Lung microvascular endothelial cell (primary cell): ENCODE measurements around the gene RPS6KA4. TPM values are rescaled to one million over a fixed set of nuclear protein-coding genes. Genes with fewer than 3 reads are reported as not detected.

Experiments
- DNase-seq, 2 donors: peaks; one replicate each; pipeline versions ENCODE4 v3.0.0 to v3.0.0-alpha.2; 2010; ENCODE audit warnings: low read depth in 2 of 2
- total RNA-seq: library from RNA; depleted of rRNA; stranded (reverse); fragments of >200 nt; gene quantifications from 2 replicates; pipeline ENCODE4 v1.2.1, GENCODE V29; 2014

The RPS6KA4 gene
- total RNA-seq, 1 donor from 2014 or later = 24.8 TPM

- DNase-seq = no peak
Observed at GRCh38 chr11:64385945-64386704, 27.2 kb downstream of the RPS6KA4 start.

GRCh38 chr11:64387916-64388315 lies 29.0 kb downstream of the RPS6KA4 start:
- DNase-seq = no peak

GRCh38 chr11:64388894-64389293 lies 29.9 kb downstream of the RPS6KA4 start:
- no peak for DNase-seq

GRCh38 chr11:64389851-64390250 lies 30.9 kb downstream of the RPS6KA4 start:
- no peak for DNase-seq

- DNase-seq = no peak
Observed at GRCh38 chr11:64390558-64390957, 31.6 kb downstream of the RPS6KA4 start.

- no peak for DNase-seq
Observed at GRCh38 chr11:64391839-64392238, 32.9 kb downstream of the RPS6KA4 start.

- DNase-seq = no peak
Observed at GRCh38 chr11:64395545-64396078, 36.6 kb downstream of the RPS6KA4 start.

GRCh38 chr11:64396079-64396591 lies 37.2 kb downstream of the RPS6KA4 start:
- no peak for DNase-seq

- DNase-seq = peak in 1 of 2 donors; percentile 14
Observed at GRCh38 chr11:64400102-64400501, 41.1 kb downstream of the RPS6KA4 start.

GRCh38 chr11:64400667-64401066 lies 41.7 kb downstream of the RPS6KA4 start:
- DNase-seq = no peak

GRCh38 chr11:64401775-64402174 lies 42.8 kb downstream of the RPS6KA4 start:
- DNase-seq = no peak

GRCh38 chr11:64403106-64403505 lies 44.1 kb downstream of the RPS6KA4 start:
- no peak for DNase-seq

- peak in 1 of 2 donors; percentile 15 for DNase-seq
Observed at GRCh38 chr11:64406221-64406946, 47.4 kb downstream of the RPS6KA4 start.

- DNase-seq = no peak
Observed at GRCh38 chr11:64407221-64407620, 48.3 kb downstream of the RPS6KA4 start.

- no peak for DNase-seq
Observed at GRCh38 chr11:64407630-64408029, 48.7 kb downstream of the RPS6KA4 start.

GRCh38 chr11:64409278-64409677 lies 50.3 kb downstream of the RPS6KA4 start:
- DNase-seq = no peak

- DNase-seq = no peak
Observed at GRCh38 chr11:64409707-64410403, 50.9 kb downstream of the RPS6KA4 start.

- DNase-seq = no peak
Observed at GRCh38 chr11:64410404-64410734, 51.4 kb downstream of the RPS6KA4 start.

- no peak for DNase-seq
Observed at GRCh38 chr11:64413417-64413816, 54.5 kb downstream of the RPS6KA4 start.

- no peak for DNase-seq
Observed at GRCh38 chr11:64415286-64415685, 56.3 kb downstream of the RPS6KA4 start.

GRCh38 chr11:64415996-64416728 lies 57.2 kb downstream of the RPS6KA4 start:
- no peak for DNase-seq
